GM12892 (cell line): ENCODE measurements around the gene JPT2.

Experiments used
- POLR2A ChIP-seq: IDR thresholded peaks from 2 replicates; pipeline ENCODE4 v1.6.1; 2011; ENCODE audit warnings: low read depth, low read length, control low read depth
- POLR2AphosphoS5 ChIP-seq: IDR thresholded peaks from 2 replicates; pipeline ENCODE4 v1.6.1; 2011; ENCODE audit warnings: low read depth, low read length, control low read depth

DNA sequence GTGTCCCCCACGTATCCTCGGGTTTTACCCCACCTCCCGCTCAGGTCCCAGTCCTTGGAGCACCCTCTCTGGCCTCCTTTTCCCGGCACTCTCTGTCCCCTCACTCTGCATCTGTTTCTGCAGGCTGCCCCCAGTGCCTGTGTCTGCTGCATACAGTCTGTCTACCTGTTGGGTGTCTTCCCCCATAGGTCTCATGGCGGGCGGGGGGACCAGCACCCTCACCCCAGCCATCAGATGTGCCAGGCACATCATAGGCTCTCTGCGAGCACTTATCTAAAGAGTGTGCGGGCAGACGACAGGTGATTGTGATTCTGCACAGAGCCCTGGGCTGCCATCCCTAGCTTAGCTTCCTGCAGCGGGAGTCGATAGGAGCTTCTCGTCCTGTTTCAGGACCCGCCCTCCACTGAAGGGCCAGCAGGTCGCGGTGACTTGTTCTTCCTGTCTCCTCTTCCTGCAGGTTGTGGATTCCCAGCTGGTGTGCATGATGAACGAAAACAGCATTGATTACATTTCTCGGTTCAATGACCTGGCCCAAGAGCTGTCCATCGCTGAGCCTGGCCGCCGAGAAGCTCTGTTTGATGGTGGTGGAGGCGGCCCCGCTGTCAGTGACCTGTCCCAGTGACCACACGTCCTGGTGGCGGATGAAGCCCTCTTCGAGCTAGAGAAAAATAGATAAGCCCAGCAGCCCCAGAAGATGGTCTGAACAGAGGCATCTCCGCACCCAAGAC is 4.5 kb upstream of the JPT2 start:
- TF ChIP-seq POLR2AphosphoS5: no peak
- no peak for TF ChIP-seq POLR2A
